ENCODE measurements around the gene ADGRV1.
"Not testable (repeated sequence)": the region's sequence is repeated elsewhere in the genome, so short reads cannot be mapped to it uniquely, and the experiment has no call there.

Gene ADGRV1

DNA sequence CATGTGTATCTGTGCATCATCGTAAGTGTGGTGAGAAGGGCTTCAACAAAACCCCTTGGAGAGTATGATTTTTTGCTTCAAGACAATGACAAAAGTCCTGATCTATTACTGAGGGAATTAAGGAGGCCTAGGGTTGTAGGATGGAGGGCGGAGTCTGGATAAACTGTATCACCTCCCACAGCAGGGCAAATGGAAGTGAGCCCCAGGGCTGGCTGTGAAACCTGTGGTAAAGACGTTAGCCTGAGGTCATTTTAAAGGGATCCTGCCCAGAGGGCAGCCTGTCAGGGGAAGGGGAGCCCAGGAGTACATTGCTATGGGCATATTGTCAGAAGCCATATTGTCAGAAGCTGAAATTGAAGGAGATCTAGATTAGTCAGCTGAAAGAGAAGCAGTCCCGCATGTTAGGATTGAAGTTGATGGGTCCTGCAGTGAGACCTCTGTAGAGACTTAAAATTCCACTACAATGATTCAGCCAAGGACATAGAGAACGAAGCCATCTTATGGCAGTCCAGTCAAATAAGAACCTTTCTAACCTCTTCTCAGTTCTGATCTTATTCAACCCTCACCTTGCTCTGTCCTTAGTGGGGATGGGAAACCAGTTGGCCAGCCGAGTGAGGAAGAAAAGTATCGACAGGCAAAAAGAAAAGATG lies 26.9 kb downstream of the ADGRV1 start:
- no peak for DNase-seq (ENCODE audit: low read depth)
- in situ Hi-C loops (cut with HindIII; ENCODE audit: low sequenced_read_pairs) = no loop called here
- no peak overlapping the region for H3K4me3 ChIP-seq (ENCODE audit: low read depth, low read length)
- TF ChIP-seq CTCF (IDR thresholded peaks at IDR 0.05; ENCODE audit: low read depth, low read length, missing control alignments) = no peak

DNA sequence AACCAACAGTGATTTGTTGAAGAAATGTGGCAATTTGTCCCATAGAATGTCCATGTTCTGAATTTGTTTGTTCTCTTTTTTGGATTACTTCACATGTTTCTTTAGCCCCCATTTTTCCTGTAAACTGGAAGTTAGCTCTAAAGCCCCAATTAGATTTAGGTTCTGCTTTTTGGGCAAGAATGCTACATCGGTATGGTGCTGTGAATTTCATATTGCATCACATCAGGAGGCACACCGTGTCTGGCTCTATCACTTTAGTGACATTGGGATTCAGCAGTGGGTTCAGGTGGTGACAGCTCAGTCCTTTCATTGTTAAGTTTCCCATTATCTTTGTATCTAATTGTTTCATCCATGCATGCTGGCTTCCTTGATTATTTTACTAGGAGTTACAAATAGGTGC lies 27.9 kb downstream of the ADGRV1 start:
- no peak for DNase-seq (ENCODE audit: low read depth)
- no peak for TF ChIP-seq CTCF (IDR thresholded peaks at IDR 0.05; ENCODE audit: low read depth, low read length, missing control alignments)
- H3K4me3 ChIP-seq (ENCODE audit: low read depth, low read length) = no peak overlapping the region
- in situ Hi-C loops (cut with HindIII; ENCODE audit: low sequenced_read_pairs) = no loop called here

DNA sequence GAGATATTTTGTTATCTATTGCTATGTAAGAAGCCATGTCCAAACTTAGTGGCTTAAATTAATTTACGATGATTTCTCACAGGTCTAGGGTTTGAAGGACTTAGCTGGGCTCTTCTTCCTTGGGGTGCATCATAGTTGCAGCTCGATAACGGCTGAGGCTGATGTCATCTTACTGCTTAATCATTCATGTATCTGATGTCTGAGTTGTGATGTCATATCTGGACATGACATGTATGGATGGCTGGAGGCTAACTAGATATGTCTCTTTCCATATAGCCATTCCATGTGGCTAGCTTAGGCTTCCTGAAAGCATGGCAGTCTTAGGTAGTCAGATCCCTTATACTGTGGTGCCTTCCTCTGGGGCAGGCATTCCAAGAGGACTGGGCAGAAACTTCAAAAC lies 31.6 kb downstream of the ADGRV1 start:
- H3K4me3 ChIP-seq (ENCODE audit: low read depth, low read length) = no peak overlapping the region
- no peak for DNase-seq (ENCODE audit: low read depth)
- in situ Hi-C loops (cut with HindIII; ENCODE audit: low sequenced_read_pairs) = no loop called here
- no peak for TF ChIP-seq CTCF (IDR thresholded peaks at IDR 0.05; ENCODE audit: low read depth, low read length, missing control alignments)

DNA sequence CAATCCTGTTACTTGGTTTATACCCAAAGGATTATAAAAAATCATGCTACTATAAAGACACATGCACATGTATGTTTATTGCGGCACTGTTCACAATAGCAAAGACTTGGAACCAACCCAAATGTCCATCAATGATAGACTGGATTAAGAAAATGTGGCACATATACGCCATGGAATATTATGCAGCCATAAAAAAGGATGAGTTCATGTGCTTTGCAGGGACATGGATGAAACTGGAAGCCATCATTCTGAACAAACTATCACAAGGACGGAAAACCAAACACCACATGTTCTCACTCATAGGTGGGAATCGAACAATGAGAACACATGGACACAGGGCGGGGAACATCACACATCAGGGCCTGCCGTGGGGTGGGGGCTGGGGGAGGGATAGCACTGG lies 34.5 kb downstream of the ADGRV1 start:
- H3K4me3 ChIP-seq (ENCODE audit: low read depth, low read length); DNase-seq (ENCODE audit: low read depth); in situ Hi-C loops (cut with HindIII; ENCODE audit: low sequenced_read_pairs): not testable (repeated sequence)

DNA sequence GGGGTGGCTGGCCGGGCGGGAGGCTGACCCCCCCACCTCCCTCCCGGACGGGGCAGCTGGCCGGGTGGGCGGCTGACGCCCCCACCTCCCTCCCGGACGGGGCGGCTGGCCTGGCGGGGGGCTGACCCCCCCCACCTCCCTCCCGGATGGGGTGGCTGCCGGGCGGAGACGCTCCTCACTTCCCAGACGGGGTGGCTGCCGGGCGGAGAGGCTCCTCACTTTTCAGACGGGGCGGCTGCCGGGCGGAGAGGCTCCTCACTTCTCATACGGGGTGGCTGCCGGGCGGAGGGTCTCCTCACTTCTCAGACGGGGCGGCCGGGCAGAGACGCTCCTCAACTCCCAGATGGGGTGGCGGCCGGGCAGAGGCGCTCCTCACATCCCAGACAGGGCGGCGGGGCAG lies 37.2 kb downstream of the ADGRV1 start:
- DNase-seq (ENCODE audit: low read depth); H3K4me3 ChIP-seq (ENCODE audit: low read depth, low read length); in situ Hi-C loops (cut with HindIII; ENCODE audit: low sequenced_read_pairs): not testable (repeated sequence)

- DNase-seq (ENCODE audit: low read depth) = no peak
- TF ChIP-seq CTCF (IDR thresholded peaks at IDR 0.05; ENCODE audit: low read depth, low read length, missing control alignments) = no peak
- in situ Hi-C loops (cut with HindIII; ENCODE audit: low sequenced_read_pairs) = no loop called here
- H3K4me3 ChIP-seq (ENCODE audit: low read depth, low read length) = no peak overlapping the region
Measured at GRCh38 chr5:90598293-90598692, 39.7 kb downstream of the ADGRV1 start.

DNA sequence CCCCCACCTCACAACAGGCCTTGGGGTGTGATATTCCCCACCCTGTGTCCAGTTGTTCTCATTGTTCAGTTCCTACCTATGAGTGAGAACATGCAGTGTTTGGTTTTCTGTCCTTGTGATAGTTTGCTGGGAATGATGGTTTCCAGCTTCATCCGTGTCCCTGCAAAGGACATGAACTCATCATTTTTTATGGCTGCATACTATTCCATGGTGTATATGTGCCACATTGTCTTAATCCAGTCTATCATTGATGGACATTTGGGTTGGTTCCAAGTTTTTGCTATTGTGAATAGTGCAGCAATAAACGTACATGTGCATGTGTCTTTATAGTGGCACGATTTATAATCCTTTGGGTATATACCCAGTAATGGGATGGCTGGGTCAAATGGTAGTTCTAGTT lies 41.7 kb downstream of the ADGRV1 start:
- DNase-seq (ENCODE audit: low read depth); in situ Hi-C loops (cut with HindIII; ENCODE audit: low sequenced_read_pairs); H3K4me3 ChIP-seq (ENCODE audit: low read depth, low read length): not testable (repeated sequence)

DNA sequence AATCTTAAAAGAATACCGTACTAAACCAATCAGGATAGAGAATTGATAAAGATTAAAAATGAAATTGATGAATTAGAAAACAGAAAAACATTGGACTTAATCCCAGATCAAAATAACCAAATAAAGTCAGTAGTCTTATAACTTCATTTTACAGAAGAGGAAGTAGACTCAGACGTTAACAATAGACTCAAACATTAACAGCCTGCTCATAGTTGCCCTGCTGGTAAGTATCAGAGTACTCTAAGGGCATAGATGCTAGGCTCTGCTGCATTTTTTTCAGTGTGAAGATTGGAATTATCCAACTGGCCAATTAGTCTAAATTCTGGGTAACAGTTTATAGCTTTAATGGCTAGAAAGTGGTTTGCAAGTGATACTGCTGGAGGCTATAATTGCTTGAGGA lies 42.9 kb downstream of the ADGRV1 start:
- in situ Hi-C loops (cut with HindIII; ENCODE audit: low sequenced_read_pairs) = no loop called here
- no peak for TF ChIP-seq CTCF (IDR thresholded peaks at IDR 0.05; ENCODE audit: low read depth, low read length, missing control alignments)
- no peak for DNase-seq (ENCODE audit: low read depth)
- H3K4me3 ChIP-seq (ENCODE audit: low read depth, low read length) = no peak overlapping the region

Data from astrocyte of the cerebellum (primary cell).